ENCODE data around the gene ZNF19.

- TF ChIP-seq, protein P1, sequence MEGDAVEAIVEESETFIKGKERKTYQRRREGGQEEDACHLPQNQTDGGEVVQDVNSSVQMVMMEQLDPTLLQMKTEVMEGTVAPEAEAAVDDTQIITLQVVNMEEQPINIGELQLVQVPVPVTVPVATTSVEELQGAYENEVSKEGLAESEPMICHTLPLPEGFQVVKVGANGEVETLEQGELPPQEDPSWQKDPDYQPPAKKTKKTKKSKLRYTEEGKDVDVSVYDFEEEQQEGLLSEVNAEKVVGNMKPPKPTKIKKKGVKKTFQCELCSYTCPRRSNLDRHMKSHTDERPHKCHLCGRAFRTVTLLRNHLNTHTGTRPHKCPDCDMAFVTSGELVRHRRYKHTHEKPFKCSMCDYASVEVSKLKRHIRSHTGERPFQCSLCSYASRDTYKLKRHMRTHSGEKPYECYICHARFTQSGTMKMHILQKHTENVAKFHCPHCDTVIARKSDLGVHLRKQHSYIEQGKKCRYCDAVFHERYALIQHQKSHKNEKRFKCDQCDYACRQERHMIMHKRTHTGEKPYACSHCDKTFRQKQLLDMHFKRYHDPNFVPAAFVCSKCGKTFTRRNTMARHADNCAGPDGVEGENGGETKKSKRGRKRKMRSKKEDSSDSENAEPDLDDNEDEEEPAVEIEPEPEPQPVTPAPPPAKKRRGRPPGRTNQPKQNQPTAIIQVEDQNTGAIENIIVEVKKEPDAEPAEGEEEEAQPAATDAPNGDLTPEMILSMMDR (IDR thresholded peaks at IDR 0.05; ENCODE audit: low read length) = no peak
- TF ChIP-seq EZH2phosphoT487 (IDR thresholded peaks at IDR 0.05; ENCODE audit: low read length) = no peak
- no peak for TF ChIP-seq EZH2 (optimal IDR thresholded peaks at IDR 0.05; ENCODE audit: low read depth, low read length)
These were observed 36.1 kb downstream of the ZNF19 start for GRCh38 chr16:71453036-71453435.
